ENCODE results near the gene TBC1D22A. TPM values are rescaled to one million over a fixed set of nuclear protein-coding genes. Genes with fewer than 3 reads are reported as not detected.

The TBC1D22A gene
- total RNA-seq, 1 experiment from 2014 or later: 14.3 TPM

- Histone ChIP-seq H3K4me1 (ENCODE audit: insufficient read depth, low read length) (no peaks in the 10 kb centered on the region), H3K4me2 (ENCODE audit: low read length) (no peak overlapping the region), H3K79me2 (ENCODE audit: low read length) (no peaks in the 10 kb centered on the region), H3F3A (ENCODE audit: low read length, unreplicated experiment) (no peaks in the 10 kb centered on the region), H2AFZ (ENCODE audit: low read length) (no peak overlapping the region), H3K9ac (ENCODE audit: low read length) (no peak overlapping the region), H3K27me3 (ENCODE audit: low read length) (no peaks in the 10 kb centered on the region), H3K36me3 (ENCODE audit: low read depth, low read length) (no peaks in the 10 kb centered on the region), H3K27ac (ENCODE audit: low read length) (no peak overlapping the region), H3K4me3 (ENCODE audit: low read length) (no peak overlapping the region), H3K9me3 (ENCODE audit: low read length) (no peaks in the 10 kb centered on the region), H3K9me2 (replicated peaks; ENCODE audit: low read length) (no peaks in the 10 kb centered on the region), H4K20me1 (ENCODE audit: low read length) (no peaks in the 10 kb centered on the region)
- DNase-seq (no peak), ATAC-seq (no peak)
- ChIA-PET POLR2A (ENCODE audit: unreplicated experiment) (no interaction called here), CTCF (no interaction called here)
- intact Hi-C loops (cut with micrococcal nuclease): no loop called here
- TF ChIP-seq CTCF (conservative IDR thresholded peaks at IDR 0.05; ENCODE audit: low read depth, low read length) (no peak), EZH2 (IDR thresholded peaks at IDR 0.05; ENCODE audit: low read length, unreplicated experiment) (no peak), EZH2phosphoT487 (IDR thresholded peaks at IDR 0.05; ENCODE audit: borderline replicate concordance, low read length) (no peak)
- no TSS peak for BruUV-seq (replicated peaks)
Measured at GRCh38 chr22:47171441-47172221, 409.2 kb downstream of the TBC1D22A start.

DNA sequence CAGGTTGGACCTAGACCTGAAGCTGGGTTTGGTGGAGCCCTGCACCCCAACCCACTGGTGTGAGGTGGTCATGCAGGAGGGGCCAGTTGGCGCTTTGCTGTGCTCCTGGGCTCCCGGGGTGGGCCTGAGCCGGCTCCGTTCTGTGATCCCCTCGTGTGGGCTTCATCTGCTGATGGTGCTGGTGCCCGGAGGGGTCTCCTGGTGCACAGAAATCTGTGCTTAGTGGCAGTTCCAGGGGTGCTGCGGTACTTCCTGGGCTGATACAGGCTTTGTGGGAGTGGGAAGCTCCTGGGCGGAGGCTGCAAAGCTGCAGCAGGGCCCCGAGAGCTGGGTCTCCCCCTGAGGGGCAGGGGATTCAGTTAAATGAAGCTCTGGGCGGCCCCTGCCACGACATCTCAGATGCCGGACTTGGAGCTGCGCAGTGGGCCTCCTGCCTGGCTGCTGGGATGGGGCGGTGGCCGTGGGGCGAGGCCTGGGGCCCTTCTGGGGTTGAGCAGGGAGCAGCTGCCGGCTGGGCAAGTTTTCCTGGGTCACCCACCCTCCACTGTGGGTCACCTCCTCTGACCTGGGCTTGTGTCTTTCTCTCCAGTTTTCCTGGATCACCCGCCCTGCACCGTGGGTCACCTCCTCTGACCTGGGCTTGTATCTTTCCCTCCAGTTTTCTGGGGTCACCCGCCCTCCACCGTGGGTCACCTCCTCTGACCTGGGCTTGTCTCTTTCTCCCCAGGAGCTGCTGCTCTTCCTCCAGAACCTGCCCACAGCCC, 410.5 kb downstream of the TBC1D22A start:
- Histone ChIP-seq H3F3A (ENCODE audit: low read length, unreplicated experiment) (no peaks in the 10 kb centered on the region), H3K9ac (ENCODE audit: low read length) (no peak overlapping the region), H3K36me3 (ENCODE audit: low read depth, low read length) (no peaks in the 10 kb centered on the region), H3K4me1 (ENCODE audit: insufficient read depth, low read length) (no peaks in the 10 kb centered on the region), H3K9me3 (ENCODE audit: low read length) (no peaks in the 10 kb centered on the region), H3K9me2 (replicated peaks; ENCODE audit: low read length) (no peaks in the 10 kb centered on the region), H2AFZ (ENCODE audit: low read length) (no peak overlapping the region), H3K27me3 (ENCODE audit: low read length) (no peaks in the 10 kb centered on the region), H3K27ac (ENCODE audit: low read length) (no peak overlapping the region), H3K79me2 (ENCODE audit: low read length) (no peaks in the 10 kb centered on the region), H3K4me3 (ENCODE audit: low read length) (no peak overlapping the region), H4K20me1 (ENCODE audit: low read length) (no peaks in the 10 kb centered on the region), H3K4me2 (ENCODE audit: low read length) (no peak overlapping the region)
- intact Hi-C loops (cut with micrococcal nuclease): no loop called here
- POLR2A ChIA-PET (ENCODE audit: unreplicated experiment): no interaction called here
- TF ChIP-seq CTCF (conservative IDR thresholded peaks at IDR 0.05; ENCODE audit: low read depth, low read length) (no peak), EZH2 (IDR thresholded peaks at IDR 0.05; ENCODE audit: low read length, unreplicated experiment) (no peak), EZH2phosphoT487 (IDR thresholded peaks at IDR 0.05; ENCODE audit: borderline replicate concordance, low read length) (no peak)
- DNase-seq (no peak), ATAC-seq (no peak)
- no TSS peak for BruUV-seq (replicated peaks)
- CTCF ChIA-PET: no interaction called here

DNA sequence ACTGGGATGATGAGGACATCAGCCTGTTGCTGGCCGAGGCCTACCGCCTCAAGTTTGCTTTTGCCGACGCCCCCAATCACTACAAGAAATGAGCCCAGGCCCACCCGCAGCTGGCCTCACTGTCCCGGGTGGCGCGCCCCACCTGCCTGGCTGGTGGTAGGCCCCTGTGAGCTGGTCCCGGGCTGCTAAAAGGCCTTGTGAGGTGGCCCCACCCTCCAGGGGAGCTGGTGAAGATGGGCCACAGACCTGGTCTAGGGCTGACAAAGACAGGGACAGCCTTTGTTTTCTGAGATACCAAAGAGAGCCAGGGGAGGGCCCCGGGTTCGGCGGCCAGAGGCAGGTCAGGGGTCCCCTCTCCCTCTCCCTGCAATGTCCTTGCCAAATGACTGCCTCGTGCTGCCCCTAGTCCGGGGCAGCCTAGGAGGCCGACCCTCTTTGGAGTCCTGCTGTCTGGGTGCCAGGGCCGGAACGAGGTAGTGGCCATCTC, 411.1 kb downstream of the TBC1D22A start:
- no TSS peak for BruUV-seq (replicated peaks)
- ATAC-seq (no peak), DNase-seq (no peak)
- Histone ChIP-seq H2AFZ (ENCODE audit: low read length) (no peak overlapping the region), H3K9ac (ENCODE audit: low read length) (no peak overlapping the region), H3K4me3 (ENCODE audit: low read length) (no peak overlapping the region), H3K79me2 (ENCODE audit: low read length) (no peaks in the 10 kb centered on the region), H4K20me1 (ENCODE audit: low read length) (no peaks in the 10 kb centered on the region), H3K9me3 (ENCODE audit: low read length) (no peaks in the 10 kb centered on the region), H3K9me2 (replicated peaks; ENCODE audit: low read length) (no peaks in the 10 kb centered on the region), H3K4me2 (ENCODE audit: low read length) (no peak overlapping the region), H3K27ac (ENCODE audit: low read length) (no peak overlapping the region), H3K4me1 (ENCODE audit: insufficient read depth, low read length) (no peaks in the 10 kb centered on the region), H3K27me3 (ENCODE audit: low read length) (no peaks in the 10 kb centered on the region), H3F3A (ENCODE audit: low read length, unreplicated experiment) (no peaks in the 10 kb centered on the region), H3K36me3 (ENCODE audit: low read depth, low read length) (no peaks in the 10 kb centered on the region)
- ChIA-PET POLR2A (ENCODE audit: unreplicated experiment) (no interaction called here), CTCF (no interaction called here)
- no peak for TF ChIP-seq EZH2phosphoT487 (IDR thresholded peaks at IDR 0.05; ENCODE audit: borderline replicate concordance, low read length)
- TF ChIP-seq CTCF (conservative IDR thresholded peaks at IDR 0.05; ENCODE audit: low read depth, low read length): no peak
- no peak for TF ChIP-seq EZH2 (IDR thresholded peaks at IDR 0.05; ENCODE audit: low read length, unreplicated experiment)
- intact Hi-C loops (cut with micrococcal nuclease): no loop called here

Data from PC-3 (cell line).